GM18498 (cell line): ENCODE measurements around the gene ZSCAN26.
A peak's percentile ranks its signal among the peaks of the same experiment; 100 is the strongest.

Source experiments
- ATAC-seq: cut with Tn5 transposase; IDR thresholded peaks from one replicate; pipeline ENCODE4 v1.9.1; 2021; ENCODE audit warnings: mild to moderate bottlenecking, moderate library complexity; ENCODE audit not compliant: unreplicated experiment

The ZSCAN26 gene

GRCh38 chr6:28266962-28267694, at the start of gene ZSCAN26:
Gene ZSCAN26, plus strand, starts transcription at chr6:28267143. Its CDS starts 4,777 bp downstream, at chr6:28271920.
- ATAC-seq = peak; percentile 92

- no peak for ATAC-seq
Observed at GRCh38 chr6:28217890-28218289, 49.1 kb upstream of the ZSCAN26 start.

- peak; percentile 82 for ATAC-seq
Observed at GRCh38 chr6:28218312-28219248, 48.4 kb upstream of the ZSCAN26 start.

- no peak for ATAC-seq
Observed at GRCh38 chr6:28220257-28221133, 46.4 kb upstream of the ZSCAN26 start.

GRCh38 chr6:28224131-28225055, 42.5 kb upstream of the ZSCAN26 start:
- ATAC-seq = no peak

- peak; percentile 95 for ATAC-seq
Observed at GRCh38 chr6:28225056-28225834, 41.7 kb upstream of the ZSCAN26 start, which contains the start of gene ZSCAN9. Gene ZSCAN9, plus strand, starts transcription at chr6:28225275. Its CDS starts 1,810 bp downstream, at chr6:28227085.

GRCh38 chr6:28226460-28226859, 40.5 kb upstream of the ZSCAN26 start:
- no peak for ATAC-seq

- no peak for ATAC-seq
Observed at GRCh38 chr6:28232785-28233184, 34.2 kb upstream of the ZSCAN26 start.

GRCh38 chr6:28235912-28236452, 31.0 kb upstream of the ZSCAN26 start:
- no peak for ATAC-seq

GRCh38 chr6:28239636-28240035, 27.3 kb upstream of the ZSCAN26 start:
- peak; percentile 71 for ATAC-seq

- no peak for ATAC-seq
Observed at GRCh38 chr6:28240471-28240870, 26.5 kb upstream of the ZSCAN26 start.

GRCh38 chr6:28243946-28244345, 23.0 kb upstream of the ZSCAN26 start:
- no peak for ATAC-seq

- no peak for ATAC-seq
Observed at GRCh38 chr6:28245206-28245941, 21.6 kb upstream of the ZSCAN26 start.

- no peak for ATAC-seq
Observed at GRCh38 chr6:28248916-28249315, 18.0 kb upstream of the ZSCAN26 start.

- no peak for ATAC-seq
Observed at GRCh38 chr6:28250747-28251146, 16.2 kb upstream of the ZSCAN26 start.

- peak; percentile 57 for ATAC-seq
Observed at GRCh38 chr6:28251661-28252008, 15.3 kb upstream of the ZSCAN26 start.

GRCh38 chr6:28252009-28252975, 14.7 kb upstream of the ZSCAN26 start, which contains the start of gene ZKSCAN4:
Gene ZKSCAN4, minus strand, starts transcription at chr6:28252269. Its CDS starts 289 bp downstream, at chr6:28251980.
- peak; percentile 84 for ATAC-seq
